ENCODE measurements around the gene OSBPL5. TPM values are rescaled to one million over a fixed set of nuclear protein-coding genes. Genes with fewer than 3 reads are reported as not detected.

The OSBPL5 gene
- total and polyA plus RNA-seq, 9 of the 15 experiments (the other 6 are each of a cell fraction or from before 2014, with no cell fraction given), result 0.06 to 14.8 (median 3.2) TPM

GRCh38 chr11:3115321-3115720 is 49.8 kb downstream of the OSBPL5 start (continued):
- TF ChIP-seq SP1 (CRISPR knock-in tag; IDR thresholded peaks at IDR 0.05), result no peak
- TF ChIP-seq KDM1A (IDR thresholded peaks at IDR 0.05), result peak; percentile 36 to 38; a peak in 1 of 4 replicates
- TF ChIP-seq WHSC1 (IDR thresholded peaks at IDR 0.05; ENCODE audit: low read length), result no peak
- no peak for TF ChIP-seq GMEB1 (CRISPR knock-in tag; IDR thresholded peaks at IDR 0.05)
- TF ChIP-seq ZNF354B (CRISPR knock-in tag; IDR thresholded peaks at IDR 0.05), result no peak
- TF ChIP-seq RNF219 (CRISPR knock-in tag; IDR thresholded peaks at IDR 0.05), result no peak
- TF ChIP-seq TRIM24 (IDR thresholded peaks at IDR 0.05), result peak in 1 of 2 experiments; percentile 13; a peak in 1 of 4 replicates
- TF ChIP-seq HLTF (IDR thresholded peaks at IDR 0.05), result no peak
- peak; percentile 49 for TF ChIP-seq CEBPB (tag; IDR thresholded peaks at IDR 0.05)
- TF ChIP-seq PURB (CRISPR knock-in tag; IDR thresholded peaks at IDR 0.05; ENCODE audit: low read depth), result no peak
- no peak for TF ChIP-seq MAFF (IDR thresholded peaks at IDR 0.05; ENCODE audit: low read length)
- TF ChIP-seq ZNF184 (CRISPR knock-in tag; IDR thresholded peaks at IDR 0.05), result no peak
- TF ChIP-seq SMARCE1 (IDR thresholded peaks at IDR 0.05), result peak; percentile 26; the same call in 1 of the 2 replicates
- no peak; the same call in 1 of the 2 replicates for TF ChIP-seq CEBPG (CRISPR knock-in tag; IDR thresholded peaks at IDR 0.05)
- TF ChIP-seq CEBPG (tag; conservative IDR thresholded peaks at IDR 0.05 in 1 of 2, IDR thresholded peaks at IDR 0.05 in 1 of 2), result 0 out of 4 replicates have a peak, but pooled peaks of 1 of the 2 experiments have one; percentile 21
- 0 out of 2 replicates have a peak, but pooled peaks have one; percentile 24 for TF ChIP-seq ZNF175 (CRISPR knock-in tag; IDR thresholded peaks at IDR 0.05; ENCODE audit: low read depth)
- TF ChIP-seq TEAD1 (CRISPR knock-in tag; IDR thresholded peaks at IDR 0.05), result peak in 1 of 2 experiments; percentile 82; a peak in 1 of 4 replicates
- peak; percentile 76 for TF ChIP-seq KLF16 (IDR thresholded peaks at IDR 0.05)
- no peak for TF ChIP-seq HMGN3 (IDR thresholded peaks at IDR 0.05; ENCODE audit: borderline replicate concordance, extremely low read depth, insufficient read length, low read depth, low read length)
- TF ChIP-seq ESRRA (IDR thresholded peaks at IDR 0.05; ENCODE audit: borderline replicate concordance, low read depth), result peak; percentile 13; the same call in 1 of the 2 replicates
- peak in 1 of 2 experiments; percentile 65; a peak in 1 of 4 replicates for TF ChIP-seq RCOR1 (IDR thresholded peaks at IDR 0.05; ENCODE audit: borderline replicate concordance in 1 of 2, low read depth in 2 of 2, low read length in 2 of 2)
- no peak for TF ChIP-seq CTBP1 (IDR thresholded peaks at IDR 0.05; ENCODE audit: borderline replicate concordance)
- no peak for TF ChIP-seq ZFP91 (CRISPR knock-in tag; IDR thresholded peaks at IDR 0.05)
- TF ChIP-seq ZNF23 (CRISPR knock-in tag; IDR thresholded peaks at IDR 0.05), result no peak
- TF ChIP-seq TEAD4 (IDR thresholded peaks at IDR 0.05; ENCODE audit: low read length), result peak; percentile 83
- TF ChIP-seq TEAD4 (CRISPR knock-in tag; IDR thresholded peaks at IDR 0.05; ENCODE audit: borderline replicate concordance), result no peak
- no peak for TF ChIP-seq ZNF507 (tag; conservative IDR thresholded peaks at IDR 0.05)
- TF ChIP-seq MTA2 (IDR thresholded peaks at IDR 0.05; ENCODE audit: low read depth), result 0 out of 2 replicates have a peak, but pooled peaks have one; percentile 24
